Kidney (tissue), 14 donors: ENCODE results near the gene LLGL2. TPM values are rescaled to one million over a fixed set of nuclear protein-coding genes. Genes with fewer than 3 reads are reported as not detected.

Source experiments
- DNase-seq, 5 donors: peaks; one replicate each; pipeline ENCODE4 v3.0.0-alpha.2; 2013 to 2020
- FAIRE-seq: peaks from 2 replicates; lab custom pipeline; 2012; peaks lifted over from hg19 to GRCh38; lab: Jason Lieb, UNC
- H3K27ac ChIP-seq, 2 donors: one replicate each; pipeline ENCODE4 v1.7.0; 2013; ENCODE audit warnings: low read depth in 2 of 2, low read length in 2 of 2, inconsistent platforms in 1 of 2
- H3K27me3 ChIP-seq: one replicate; pipeline ENCODE4 v1.7.1; 2013; ENCODE audit warnings: low read length, inconsistent platforms; ENCODE audit not compliant: control insufficient read depth, insufficient read depth
- H3K36me3 ChIP-seq, 3 donors: one replicate each; pipeline versions ENCODE4 v1.7.0 to v1.7.1; 2013; ENCODE audit warnings: low read length in 3 of 3, control low read depth in 1 of 3, inconsistent platforms in 1 of 3; ENCODE audit not compliant: insufficient read depth in 3 of 3, control insufficient read depth in 2 of 3
- H3K4me1 ChIP-seq, 3 donors: one replicate each; pipeline versions ENCODE4 v1.7.0 to v1.7.1; 2013; ENCODE audit warnings: low read length in 3 of 3, inconsistent platforms in 1 of 3, low read depth in 1 of 3; ENCODE audit not compliant: control insufficient read depth in 2 of 3, insufficient read depth in 2 of 3
- H3K4me3 ChIP-seq, 3 donors: one replicate each; pipeline versions ENCODE4 v1.7.0 to v1.8.1; 2013; ENCODE audit warnings: low read length in 3 of 3, control low read depth in 1 of 3, inconsistent platforms in 1 of 3
- H3K9ac ChIP-seq, 3 donors: one replicate each; pipeline versions ENCODE4 v1.7.0 to v1.7.1; 2013; ENCODE audit warnings: low read length in 3 of 3, control low read depth in 1 of 3, inconsistent platforms in 1 of 3
- H3K9me3 ChIP-seq, 3 donors: one replicate each; pipeline versions ENCODE4 v1.7.0 to v1.7.1; 2013; ENCODE audit warnings: low read length in 3 of 3, control low read depth in 1 of 3, inconsistent platforms in 1 of 3; ENCODE audit not compliant: control insufficient read depth in 2 of 3, insufficient read depth in 1 of 3
- intact Hi-C: fragments of 100-400 bp; cut with DNase I; formaldehyde crosslinking; loops from one replicate; pipeline ENCODE4 v1.11.1; 2022
- polyA plus RNA-seq: library from polyadenylated mRNA; stranded (reverse); fragments of 350-450 nt; fragmentation: Illumina TruSeq; extraction: RNeasy Lipid Tissue Mini Kit (QIAGEN cat#74804); gene quantifications from one replicate; pipeline ENCODE4 v1.2.3, GENCODE V29; 2014; ENCODE audit warnings: low read depth, low replicate concordance; ENCODE audit not compliant: insufficient read depth
- total RNA-seq: library from RNA; stranded (reverse); fragmentation: NEBNext Ultra II Directional; extraction: Animal tissue kit (Norgen Biotek cat#: 25700); gene quantifications from one replicate; pipeline ENCODE4 v1.2.1, GENCODE V29; 2021
- TF ChIP-seq, protein P1 (sequence below): IDR thresholded peaks from 3 replicates; pipeline ENCODE4 v1.5.1; 2012; ENCODE audit warnings: mild to moderate bottlenecking, moderate library complexity, borderline replicate concordance; ENCODE audit not compliant: insufficient read depth; ENCODE audit errors: extremely low read depth
- donor health status: control.
- donor health status: control.
- donor health status: control.
- donor health status: control.
- donor health status: control.
- donor health status: DM: yes; HTN: yes; CAD: no.
- donor health status: Normal renal cell carcinoma (clear cell type).

Gene LLGL2
- total and polyA plus RNA-seq, 2 donors from 2014 or later: 181 to 262 TPM

DNA sequence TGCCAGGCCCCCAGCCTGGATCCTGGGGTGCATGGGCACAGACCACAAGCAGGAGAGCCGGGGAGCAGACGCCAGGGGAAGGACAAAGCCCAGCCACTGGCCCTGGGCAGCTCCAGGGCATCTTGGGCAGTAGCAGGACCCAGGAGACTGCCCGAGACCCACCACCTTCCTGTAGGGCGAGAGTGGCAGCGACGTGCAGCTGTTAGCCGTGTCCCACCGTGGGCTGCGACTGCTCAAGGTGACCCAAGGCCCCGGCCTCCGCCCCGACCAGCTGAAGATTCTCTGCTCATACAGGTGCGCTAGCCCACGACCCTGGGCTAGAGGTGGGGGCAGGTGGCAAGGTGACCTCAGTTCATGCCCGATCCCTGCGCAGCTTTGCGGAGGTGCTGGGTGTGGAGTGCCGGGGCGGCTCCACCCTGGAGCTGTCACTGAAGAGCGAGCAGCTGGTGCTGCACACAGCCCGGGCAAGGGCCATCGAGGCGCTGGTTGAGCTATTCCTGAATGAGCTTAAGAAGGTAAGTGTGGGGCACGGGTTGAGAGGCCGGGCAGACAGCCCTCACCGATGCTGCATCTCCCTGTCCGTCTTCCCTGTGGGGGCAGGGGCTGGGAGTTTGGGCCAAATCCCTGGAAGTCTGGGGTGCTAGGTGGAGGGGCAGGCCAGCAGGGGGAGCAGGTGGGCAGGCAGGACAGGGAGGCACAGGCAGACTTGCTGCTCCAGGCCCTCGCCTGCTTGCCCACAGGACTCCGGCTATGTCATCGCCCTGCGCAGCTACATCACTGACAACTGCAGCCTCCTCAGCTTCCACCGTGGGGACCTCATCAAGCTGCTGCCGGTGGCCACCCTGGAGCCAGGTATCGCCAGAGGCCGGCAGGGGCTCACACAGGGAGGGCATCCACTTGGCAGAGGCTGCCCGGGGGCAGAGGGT lies 94.3 kb downstream of the LLGL2 start:
- peak in 3 of 5 donors; percentile 31 to 70 (median 59) for DNase-seq
- Histone ChIP-seq H3K36me3 (peaks cover 0 to 39% (median 13%) of the 10 kb centered on the region in 3 donors), H3K4me3 (no peak overlapping the region), H3K27ac (no peak overlapping the region), H3K27me3 (no peaks in the 10 kb centered on the region), H3K9me3 (no peaks in the 10 kb centered on the region), H3K4me1 (no peaks in the 10 kb centered on the region), H3K9ac (no peak overlapping the region)
- TF ChIP-seq, protein P1, sequence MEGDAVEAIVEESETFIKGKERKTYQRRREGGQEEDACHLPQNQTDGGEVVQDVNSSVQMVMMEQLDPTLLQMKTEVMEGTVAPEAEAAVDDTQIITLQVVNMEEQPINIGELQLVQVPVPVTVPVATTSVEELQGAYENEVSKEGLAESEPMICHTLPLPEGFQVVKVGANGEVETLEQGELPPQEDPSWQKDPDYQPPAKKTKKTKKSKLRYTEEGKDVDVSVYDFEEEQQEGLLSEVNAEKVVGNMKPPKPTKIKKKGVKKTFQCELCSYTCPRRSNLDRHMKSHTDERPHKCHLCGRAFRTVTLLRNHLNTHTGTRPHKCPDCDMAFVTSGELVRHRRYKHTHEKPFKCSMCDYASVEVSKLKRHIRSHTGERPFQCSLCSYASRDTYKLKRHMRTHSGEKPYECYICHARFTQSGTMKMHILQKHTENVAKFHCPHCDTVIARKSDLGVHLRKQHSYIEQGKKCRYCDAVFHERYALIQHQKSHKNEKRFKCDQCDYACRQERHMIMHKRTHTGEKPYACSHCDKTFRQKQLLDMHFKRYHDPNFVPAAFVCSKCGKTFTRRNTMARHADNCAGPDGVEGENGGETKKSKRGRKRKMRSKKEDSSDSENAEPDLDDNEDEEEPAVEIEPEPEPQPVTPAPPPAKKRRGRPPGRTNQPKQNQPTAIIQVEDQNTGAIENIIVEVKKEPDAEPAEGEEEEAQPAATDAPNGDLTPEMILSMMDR: no peak
- no peak for FAIRE-seq
- intact Hi-C loops: no loop called here

DNA sequence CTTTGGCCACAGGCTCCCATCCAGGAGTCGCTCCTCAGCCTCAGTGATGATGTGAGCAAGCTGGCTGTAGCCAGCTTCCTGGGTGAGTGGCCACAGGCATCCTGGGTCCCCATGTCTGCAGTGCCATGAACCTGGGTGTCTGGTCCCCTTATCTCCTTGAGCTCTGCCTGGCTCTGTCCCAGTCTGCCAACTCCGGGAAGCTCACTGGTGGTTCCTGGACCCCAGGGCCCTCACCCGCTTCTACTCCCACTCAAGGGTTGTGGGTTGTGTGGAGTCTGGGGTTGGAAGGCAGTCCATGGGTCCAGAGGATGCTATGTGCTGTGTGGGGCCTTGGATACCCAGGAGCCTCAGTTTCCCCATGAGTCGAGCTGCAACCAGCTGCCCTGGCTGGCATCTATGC lies 96.0 kb downstream of the LLGL2 start:
- FAIRE-seq: no peak
- no peak for DNase-seq
- H3K27me3 ChIP-seq: no peaks in the 10 kb centered on the region
- no peak overlapping the region for H3K27ac ChIP-seq
- H3K4me3 ChIP-seq: no peak overlapping the region
- H3K9me3 ChIP-seq: no peaks in the 10 kb centered on the region
- H3K4me1 ChIP-seq: no peaks in the 10 kb centered on the region
- intact Hi-C loops: no loop called here
- TF ChIP-seq, protein P1: no peak
- H3K9ac ChIP-seq: no peak overlapping the region
- peaks cover 0 to 45% (median 15%) of the 10 kb centered on the region in 3 donors for H3K36me3 ChIP-seq

DNA sequence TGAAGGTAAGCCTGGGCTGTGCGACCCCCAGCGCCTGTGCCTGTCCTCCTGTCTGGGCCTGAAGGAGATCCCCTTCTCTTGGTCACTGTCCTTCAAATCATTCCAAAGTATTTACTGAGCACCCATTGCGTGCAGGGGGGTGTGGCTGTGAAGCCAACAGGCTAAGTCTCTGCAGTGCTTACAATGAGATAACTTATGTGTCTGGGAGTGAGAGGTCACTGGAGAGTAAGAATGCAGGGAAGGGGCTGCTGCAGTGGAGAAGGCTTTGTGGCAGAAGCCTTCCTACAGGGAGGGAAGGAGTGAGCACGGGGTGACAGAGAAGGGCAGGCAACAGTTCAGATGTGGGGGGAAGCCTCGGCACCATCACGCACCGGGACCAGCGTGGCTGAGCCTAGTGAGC lies 96.6 kb downstream of the LLGL2 start:
- intact Hi-C loops: no loop called here
- H3K9me3 ChIP-seq: no peaks in the 10 kb centered on the region
- H3K9ac ChIP-seq: no peak overlapping the region
- DNase-seq (peak in 2 of 5 donors; percentile 43 to 44), FAIRE-seq (no peak)
- TF ChIP-seq, protein P1: no peak
- no peak overlapping the region for H3K27ac ChIP-seq
- no peaks in the 10 kb centered on the region for H3K27me3 ChIP-seq
- peaks cover 0 to 45% (median 15%) of the 10 kb centered on the region in 3 donors for H3K36me3 ChIP-seq
- no peaks in the 10 kb centered on the region for H3K4me1 ChIP-seq
- no peak overlapping the region for H3K4me3 ChIP-seq
